ENCODE results near the gene SEC24C. TPM values are rescaled to one million over a fixed set of nuclear protein-coding genes. Genes with fewer than 3 reads are reported as not detected.

The SEC24C gene
- total RNA-seq, 2 donors from 2014 or later, result 63.2 to 71.4 TPM

DNA sequence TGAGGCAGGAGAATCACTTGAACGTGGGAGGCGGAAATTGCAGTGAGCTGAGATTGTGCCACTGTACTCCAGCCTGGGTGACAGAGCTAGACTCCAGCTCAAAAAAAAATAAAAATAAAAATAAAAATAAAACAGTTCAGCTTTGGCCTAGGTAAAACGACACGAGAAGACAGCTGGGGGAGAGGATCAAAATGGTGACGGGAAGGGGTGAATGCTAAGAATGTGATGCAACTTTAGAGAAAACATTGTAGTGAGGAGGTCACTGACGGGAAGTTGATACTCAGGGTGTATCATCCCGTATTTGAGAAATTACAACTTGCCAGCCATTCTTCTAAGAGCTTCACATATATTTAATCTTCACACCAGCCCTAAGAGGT lies 66.2 kb downstream of the SEC24C start:
- H3K27me3 ChIP-seq (ENCODE audit: control insufficient read depth, insufficient read depth, low read length, poor library complexity, severe bottlenecking), result no peaks in the 10 kb centered on the region
- no peaks in the 10 kb centered on the region for H3K9me3 ChIP-seq (ENCODE audit: control insufficient read depth, low read length)
- H3K9me3 Mint-ChIP-seq, result no peaks in the 10 kb centered on the region
- no peaks in the 10 kb centered on the region for H3K4me1 ChIP-seq (ENCODE audit: control insufficient read depth, insufficient read depth, low read length)
- peak overlapping the region; percentile 79 for H3K4me3 ChIP-seq (ENCODE audit: low read length)
- no peak overlapping the region for H3K27ac ChIP-seq (ENCODE audit: low read depth, low read length)
- H3K27ac Mint-ChIP-seq, result peak overlapping the region; percentile 44
- no peak for DNase-seq
- H3K36me3 Mint-ChIP-seq (ENCODE audit: low read depth), result peaks cover 42% of the 10 kb centered on the region
- WGBS, 2 experiments (ENCODE audit: insufficient coverage in 1 of 2, insufficient read length in 1 of 2), result 90 to 96% methylated on average over 5 to 7 of the region's 7 CpGs
- peak overlapping the region; percentile 68 for H3K4me3 Mint-ChIP-seq
- peaks cover 13% of the 10 kb centered on the region for H3K4me1 Mint-ChIP-seq
- peaks cover 2% of the 10 kb centered on the region for H3K27me3 Mint-ChIP-seq (ENCODE audit: insufficient read depth)
- peaks cover 30% of the 10 kb centered on the region for H3K36me3 ChIP-seq (ENCODE audit: control insufficient read depth, insufficient read depth, low read length)
- TF ChIP-seq, protein P1, sequence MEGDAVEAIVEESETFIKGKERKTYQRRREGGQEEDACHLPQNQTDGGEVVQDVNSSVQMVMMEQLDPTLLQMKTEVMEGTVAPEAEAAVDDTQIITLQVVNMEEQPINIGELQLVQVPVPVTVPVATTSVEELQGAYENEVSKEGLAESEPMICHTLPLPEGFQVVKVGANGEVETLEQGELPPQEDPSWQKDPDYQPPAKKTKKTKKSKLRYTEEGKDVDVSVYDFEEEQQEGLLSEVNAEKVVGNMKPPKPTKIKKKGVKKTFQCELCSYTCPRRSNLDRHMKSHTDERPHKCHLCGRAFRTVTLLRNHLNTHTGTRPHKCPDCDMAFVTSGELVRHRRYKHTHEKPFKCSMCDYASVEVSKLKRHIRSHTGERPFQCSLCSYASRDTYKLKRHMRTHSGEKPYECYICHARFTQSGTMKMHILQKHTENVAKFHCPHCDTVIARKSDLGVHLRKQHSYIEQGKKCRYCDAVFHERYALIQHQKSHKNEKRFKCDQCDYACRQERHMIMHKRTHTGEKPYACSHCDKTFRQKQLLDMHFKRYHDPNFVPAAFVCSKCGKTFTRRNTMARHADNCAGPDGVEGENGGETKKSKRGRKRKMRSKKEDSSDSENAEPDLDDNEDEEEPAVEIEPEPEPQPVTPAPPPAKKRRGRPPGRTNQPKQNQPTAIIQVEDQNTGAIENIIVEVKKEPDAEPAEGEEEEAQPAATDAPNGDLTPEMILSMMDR (conservative IDR thresholded peaks at IDR 0.05), result no peak
- peak overlapping the region; percentile 78 for H3K9ac ChIP-seq (ENCODE audit: extremely low read depth, low read length, poor library complexity, severe bottlenecking)

DNA sequence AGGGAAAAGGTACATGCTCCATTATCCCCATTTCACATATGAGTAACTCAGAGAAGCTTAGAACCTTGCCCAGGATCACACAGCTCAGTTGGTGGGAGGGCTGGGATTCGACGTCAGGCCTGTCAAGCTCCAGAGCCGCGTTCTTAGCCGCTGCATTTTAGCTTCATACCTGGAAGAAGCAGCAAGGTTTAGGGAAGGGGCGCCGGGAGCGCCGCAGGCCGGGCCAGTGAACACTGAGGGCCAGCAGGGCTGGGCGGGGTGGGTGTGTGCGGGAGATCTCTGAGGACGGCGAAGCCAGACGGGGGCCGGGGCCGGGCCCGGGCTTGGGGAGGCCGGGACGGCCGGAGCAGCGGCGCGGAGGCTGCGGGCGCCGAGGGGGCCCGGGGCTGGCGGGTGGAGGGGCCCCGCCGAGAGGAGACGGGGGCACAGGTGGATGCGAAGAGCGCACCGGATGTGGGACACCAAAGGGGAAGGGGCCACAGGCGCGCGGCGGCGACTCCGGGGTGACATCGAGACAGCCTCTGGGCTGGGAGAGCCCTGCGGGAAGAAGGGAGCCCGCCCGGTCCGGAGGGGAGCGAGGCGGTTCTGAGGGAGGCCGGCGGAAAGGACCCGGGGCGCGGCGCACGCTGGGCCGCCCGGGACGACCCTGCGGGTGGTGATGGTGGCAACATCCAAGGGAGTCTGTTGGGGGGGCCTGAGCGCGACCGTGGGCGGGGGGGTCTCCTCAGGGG lies 66.7 kb downstream of the SEC24C start:
- TF ChIP-seq, protein P1 (conservative IDR thresholded peaks at IDR 0.05), result no peak
- Mint-ChIP-seq H3K27me3 (ENCODE audit: insufficient read depth) (peaks cover 2% of the 10 kb centered on the region), H3K4me1 (peaks cover 15% of the 10 kb centered on the region), H3K27ac (peak overlapping the region; percentile 44), H3K9me3 (no peaks in the 10 kb centered on the region), H3K4me3 (peak overlapping the region; percentile 68), H3K36me3 (ENCODE audit: low read depth) (peaks cover 37% of the 10 kb centered on the region)
- H3K36me3 ChIP-seq (ENCODE audit: control insufficient read depth, insufficient read depth, low read length), result peaks cover 30% of the 10 kb centered on the region
- H3K27me3 ChIP-seq (ENCODE audit: control insufficient read depth, insufficient read depth, low read length, poor library complexity, severe bottlenecking), result no peaks in the 10 kb centered on the region
- peak overlapping the region; percentile 79 for H3K4me3 ChIP-seq (ENCODE audit: low read length)
- no peak overlapping the region for H3K27ac ChIP-seq (ENCODE audit: low read depth, low read length)
- WGBS, 2 experiments (ENCODE audit: insufficient coverage in 1 of 2, insufficient read length in 1 of 2), result 1 to 2% methylated on average over 24 to 63 of the region's 63 CpGs
- peak; percentile 80 for DNase-seq
- H3K4me1 ChIP-seq (ENCODE audit: control insufficient read depth, insufficient read depth, low read length), result no peaks in the 10 kb centered on the region
- H3K9ac ChIP-seq (ENCODE audit: extremely low read depth, low read length, poor library complexity, severe bottlenecking), result peak overlapping the region; percentile 78
- no peaks in the 10 kb centered on the region for H3K9me3 ChIP-seq (ENCODE audit: control insufficient read depth, low read length)

DNA sequence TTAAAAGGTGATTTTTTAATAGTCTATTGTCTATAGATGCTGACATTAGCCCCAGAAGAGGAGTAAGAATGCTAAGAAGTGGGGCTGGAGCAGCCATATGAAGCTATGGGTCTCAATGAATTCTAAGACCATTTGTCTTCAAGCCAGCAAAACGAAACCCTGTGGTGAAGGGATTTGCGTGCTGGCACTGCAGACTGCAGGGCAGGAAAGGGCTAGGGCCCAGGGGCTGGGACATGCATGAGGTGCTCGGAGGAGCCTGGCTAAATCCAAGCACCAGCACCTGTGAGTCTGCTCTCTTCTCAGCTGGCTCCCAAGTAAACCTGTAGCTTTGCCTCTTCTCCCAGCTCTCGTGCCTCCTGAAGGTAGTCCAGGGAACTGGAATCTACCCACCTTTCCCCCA lies 68.5 kb downstream of the SEC24C start:
- WGBS, 2 experiments (ENCODE audit: insufficient coverage in 1 of 2, insufficient read length in 1 of 2), result 83 to 86% methylated on average over 4 of the region's 4 CpGs
- peaks cover 2% of the 10 kb centered on the region for H3K27me3 Mint-ChIP-seq (ENCODE audit: insufficient read depth)
- peaks cover 25% of the 10 kb centered on the region for H3K36me3 Mint-ChIP-seq (ENCODE audit: low read depth)
- Histone ChIP-seq H3K4me1 (ENCODE audit: control insufficient read depth, insufficient read depth, low read length) (peaks cover 9% of the 10 kb centered on the region), H3K36me3 (ENCODE audit: control insufficient read depth, insufficient read depth, low read length) (peaks cover 23% of the 10 kb centered on the region), H3K27ac (ENCODE audit: low read depth, low read length) (no peak overlapping the region), H3K4me3 (ENCODE audit: low read length) (no peak overlapping the region), H3K9me3 (ENCODE audit: control insufficient read depth, low read length) (no peaks in the 10 kb centered on the region), H3K27me3 (ENCODE audit: control insufficient read depth, insufficient read depth, low read length, poor library complexity, severe bottlenecking) (no peaks in the 10 kb centered on the region), H3K9ac (ENCODE audit: extremely low read depth, low read length, poor library complexity, severe bottlenecking) (no peak overlapping the region)
- H3K4me1 Mint-ChIP-seq, result peaks cover 30% of the 10 kb centered on the region
- DNase-seq, result peak; percentile 69
- TF ChIP-seq, protein P1 (conservative IDR thresholded peaks at IDR 0.05), result no peak
- peak overlapping the region; percentile 68 for H3K4me3 Mint-ChIP-seq
- H3K9me3 Mint-ChIP-seq, result no peaks in the 10 kb centered on the region
- H3K27ac Mint-ChIP-seq, result no peak overlapping the region

Data from endodermal cell (in vitro differentiated cells).